HEK293 (cell line): Measurements from ENCODE around the gene CACNA2D3.

ENCODE experiments used
- ZNF138 ChIP-seq: fragments of 450-650 bp; formaldehyde crosslinking; IDR thresholded peaks from 2 replicates; pipeline ENCODE4 v1.5.1; 2016; ENCODE audit warnings: missing biosample characterization, missing genetic modification characterization, borderline replicate concordance
- ZNF677 ChIP-seq: fragments of 450-650 bp; IDR thresholded peaks from 2 replicates; pipeline ENCODE4 v1.5.0; 2018; ENCODE audit warnings: missing biosample characterization, mild to moderate bottlenecking, missing genetic modification characterization, moderate library complexity

DNA sequence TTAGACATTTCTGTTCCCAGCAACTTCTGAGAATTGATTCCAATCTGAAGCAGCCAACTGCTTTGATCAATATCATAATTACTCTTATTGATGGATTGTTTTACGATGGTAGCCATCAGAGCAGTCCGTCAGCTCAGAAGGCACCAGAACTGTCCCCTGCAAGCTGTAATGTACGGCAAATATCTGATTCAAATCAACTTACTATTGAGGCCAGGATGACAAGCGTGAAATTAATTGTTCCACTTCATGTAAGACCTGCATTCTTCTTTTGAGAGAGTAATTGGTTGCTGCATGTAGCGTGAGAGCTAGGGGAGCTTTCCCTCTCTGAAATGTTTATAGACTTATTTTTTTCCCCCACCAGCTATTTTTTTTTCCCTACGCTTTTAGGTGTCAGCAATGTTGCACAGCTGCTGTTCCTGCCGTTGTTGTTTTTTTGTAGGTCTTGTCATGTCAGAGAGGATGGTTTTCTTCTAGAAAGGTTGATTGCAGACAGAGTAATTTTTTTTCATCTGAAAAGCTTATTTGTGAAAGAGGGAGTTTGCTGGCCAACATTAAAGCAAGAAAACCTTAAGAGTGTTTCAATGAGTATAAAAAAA, 134.9 kb downstream of the CACNA2D3 start:
- no peak for TF ChIP-seq ZNF138
- TF ChIP-seq ZNF677 (tag by site-specific recombination): no peak
